T-helper 17 cell (primary cell): ENCODE results near the gene GAD1. TPM values are rescaled to one million over a fixed set of nuclear protein-coding genes. Genes with fewer than 3 reads are reported as not detected.

ENCODE experiments used
- ATAC-seq: fragments of 150-1000 bp; cut with Tn5 transposase; 2 replicates; pipeline ENCODE4 v1.10.0; 2021; ENCODE audit warnings: mild to moderate bottlenecking, moderate library complexity
- DNase-seq, 3 donors: peaks; one replicate each; pipeline versions ENCODE4 v3.0.0 to v3.0.0-alpha.2; 2020 to 2021
- H3K9me3 ChIP-seq: one replicate; pipeline ENCODE4 v1.7.0; 2013; ENCODE audit warnings: low read length, mild to moderate bottlenecking; ENCODE audit not compliant: control insufficient read depth, poor library complexity, severe bottlenecking
- H3K27ac Mint-ChIP-seq: one replicate; pipeline ENCODE4 v1.8.0; 2022; ENCODE audit warnings: mild to moderate bottlenecking, moderate library complexity, mixed read lengths
- H3K27me3 Mint-ChIP-seq: one replicate; pipeline ENCODE4 v1.8.0; 2022; ENCODE audit warnings: mixed read lengths
- H3K36me3 Mint-ChIP-seq: one replicate; pipeline ENCODE4 v1.8.0; 2022; ENCODE audit warnings: low read depth, mixed read lengths
- H3K4me1 Mint-ChIP-seq: one replicate; pipeline ENCODE4 v1.8.0; 2022; ENCODE audit warnings: mild to moderate bottlenecking, mixed read lengths
- H3K4me3 Mint-ChIP-seq: one replicate; pipeline ENCODE4 v1.8.0; 2022; ENCODE audit warnings: mild to moderate bottlenecking, moderate library complexity, mixed read lengths
- total RNA-seq, 4 donors: library from RNA in 2 of 4; stranded (reverse) in 2 of 4; gene quantifications; one replicate each; pipeline ENCODE4 v1.2.3 and lab custom pipeline; 2022 to 2026

The GAD1 gene
- total RNA-seq, 2 donors from 2014 or later, result not detected

DNA sequence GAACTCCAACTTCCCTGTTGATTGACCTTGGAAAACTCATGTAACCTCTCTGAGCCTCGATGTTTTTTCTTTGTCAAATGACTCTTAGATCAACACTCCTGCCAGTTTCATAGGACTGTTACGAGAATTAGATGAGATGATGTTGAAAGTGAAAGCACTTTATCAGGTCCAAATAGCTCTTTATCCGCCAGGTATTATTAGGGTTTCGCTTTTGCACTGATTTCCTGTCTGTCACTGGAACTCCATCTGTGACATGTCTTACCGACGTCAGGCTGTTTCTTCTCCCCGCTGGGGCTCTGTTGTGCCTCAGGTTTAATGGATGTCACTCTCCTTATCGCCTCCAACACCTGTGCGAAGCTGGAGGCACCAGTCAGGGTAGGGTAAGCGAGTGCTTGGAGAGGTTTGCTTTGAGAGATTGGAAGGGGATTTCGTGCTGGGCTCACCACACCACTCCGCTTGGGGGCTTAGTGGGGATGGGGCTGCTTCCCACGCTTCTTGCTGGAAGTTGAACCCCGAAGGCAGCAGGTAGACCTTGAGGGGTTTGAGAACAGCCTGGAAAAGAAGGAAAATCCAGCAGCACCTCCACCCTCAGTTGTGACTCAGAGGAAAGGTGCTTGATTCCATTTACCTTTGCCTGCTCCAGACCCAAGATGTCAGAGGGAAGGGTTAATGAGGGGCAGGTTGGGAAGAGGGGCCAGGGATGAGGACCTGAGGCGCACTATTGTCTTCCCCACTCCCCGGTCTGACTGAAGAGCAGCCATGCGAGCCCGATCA, 4.3 kb downstream of the GAD1 start:
- H3K27ac Mint-ChIP-seq, result no peak overlapping the region
- H3K4me3 Mint-ChIP-seq, result peak overlapping the region; percentile 89
- H3K27me3 Mint-ChIP-seq, result peaks cover 81% of the 10 kb centered on the region
- no peak for DNase-seq
- H3K36me3 Mint-ChIP-seq, result peaks cover 13% of the 10 kb centered on the region
- peaks cover 39% of the 10 kb centered on the region for H3K4me1 Mint-ChIP-seq
- peak; percentile 44 for ATAC-seq
- no peaks in the 10 kb centered on the region for H3K9me3 ChIP-seq

DNA sequence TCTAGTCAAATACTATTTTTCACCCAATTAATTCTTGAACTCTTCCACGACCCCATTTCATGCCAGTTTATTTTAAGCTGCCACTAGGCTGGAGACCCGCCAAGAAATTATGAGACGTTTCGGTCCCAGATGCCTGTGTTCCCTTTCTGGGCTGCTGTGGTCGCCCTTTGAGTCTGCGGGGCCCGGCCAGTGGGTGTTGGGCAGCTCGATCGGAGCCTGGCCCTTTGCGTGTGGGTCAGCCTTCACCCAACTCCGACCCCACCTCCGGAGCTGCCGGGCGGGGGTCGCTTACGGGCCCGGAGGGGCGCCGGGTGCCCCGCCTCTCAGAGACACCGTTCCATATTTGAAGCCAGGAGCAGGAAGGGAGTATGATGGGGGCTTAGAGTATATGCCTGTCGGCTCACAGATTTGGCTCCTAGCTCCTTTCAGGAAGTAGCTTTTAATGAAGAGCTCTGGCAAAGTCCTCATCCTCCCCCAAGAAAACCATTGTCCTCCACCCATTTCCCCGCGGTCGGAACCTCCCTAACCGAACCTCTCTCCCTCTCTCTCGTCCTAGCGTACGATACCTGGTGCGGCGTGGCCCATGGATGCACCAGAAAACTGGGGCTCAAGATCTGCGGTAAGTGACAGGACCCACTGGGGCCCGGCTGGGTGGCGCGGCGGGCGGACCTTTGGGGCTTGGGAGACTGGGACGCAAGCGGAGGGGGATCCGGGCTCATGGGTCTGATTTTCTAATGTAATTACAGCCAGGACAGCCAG, 5.0 kb downstream of the GAD1 start:
- DNase-seq, result no peak
- Mint-ChIP-seq H3K4me3 (peak overlapping the region; percentile 89), H3K27ac (no peak overlapping the region), H3K4me1 (peaks cover 39% of the 10 kb centered on the region), H3K27me3 (peaks cover 87% of the 10 kb centered on the region), H3K36me3 (peaks cover 13% of the 10 kb centered on the region)
- no peaks in the 10 kb centered on the region for H3K9me3 ChIP-seq
- no peak for ATAC-seq

DNA sequence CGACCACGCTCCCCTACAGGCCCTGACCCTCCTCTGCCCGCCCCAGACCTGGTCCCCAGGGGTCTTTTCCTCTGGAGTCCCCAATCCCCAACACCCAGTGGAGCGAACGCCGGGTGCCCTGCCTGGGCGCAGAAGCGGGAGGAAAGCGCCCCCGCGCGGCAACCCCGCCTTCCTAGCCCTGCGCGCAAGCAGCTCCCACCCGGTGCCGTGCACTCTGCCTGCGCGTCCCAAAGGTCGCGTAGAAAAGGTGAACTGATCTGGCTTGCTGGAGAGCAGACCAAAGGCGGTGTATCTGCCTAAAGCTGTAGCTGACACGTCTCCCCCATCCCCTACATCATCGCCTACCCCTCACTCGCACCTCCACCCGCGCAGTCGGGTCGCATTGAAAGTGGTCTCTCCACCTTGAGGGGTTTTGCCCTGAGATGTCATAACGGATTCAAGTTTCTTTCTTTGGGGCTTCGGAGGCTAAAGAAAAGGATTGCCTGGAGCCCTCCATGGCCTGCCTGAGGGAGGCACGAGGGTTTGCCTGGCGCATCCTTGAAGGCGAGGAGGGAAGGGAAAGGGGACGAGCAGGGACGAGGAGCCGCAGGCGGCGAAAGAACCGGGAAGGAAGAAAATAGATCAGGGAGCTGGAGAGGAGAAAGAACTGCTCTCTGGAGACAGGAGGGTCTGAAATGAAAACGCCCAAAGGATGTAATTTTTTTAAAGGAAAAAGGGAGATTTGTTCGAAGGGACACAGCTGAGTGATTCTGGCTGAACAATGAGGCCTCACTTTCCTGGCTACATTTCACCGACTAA, 5.8 kb downstream of the GAD1 start:
- no peaks in the 10 kb centered on the region for H3K9me3 ChIP-seq
- ATAC-seq (peak; percentile 57), DNase-seq (no peak)
- Mint-ChIP-seq H3K27ac (peak overlapping the region; percentile 80), H3K4me3 (peak overlapping the region; percentile 84), H3K27me3 (peaks cover 92% of the 10 kb centered on the region), H3K36me3 (peaks cover 13% of the 10 kb centered on the region), H3K4me1 (peaks cover 35% of the 10 kb centered on the region)

DNA sequence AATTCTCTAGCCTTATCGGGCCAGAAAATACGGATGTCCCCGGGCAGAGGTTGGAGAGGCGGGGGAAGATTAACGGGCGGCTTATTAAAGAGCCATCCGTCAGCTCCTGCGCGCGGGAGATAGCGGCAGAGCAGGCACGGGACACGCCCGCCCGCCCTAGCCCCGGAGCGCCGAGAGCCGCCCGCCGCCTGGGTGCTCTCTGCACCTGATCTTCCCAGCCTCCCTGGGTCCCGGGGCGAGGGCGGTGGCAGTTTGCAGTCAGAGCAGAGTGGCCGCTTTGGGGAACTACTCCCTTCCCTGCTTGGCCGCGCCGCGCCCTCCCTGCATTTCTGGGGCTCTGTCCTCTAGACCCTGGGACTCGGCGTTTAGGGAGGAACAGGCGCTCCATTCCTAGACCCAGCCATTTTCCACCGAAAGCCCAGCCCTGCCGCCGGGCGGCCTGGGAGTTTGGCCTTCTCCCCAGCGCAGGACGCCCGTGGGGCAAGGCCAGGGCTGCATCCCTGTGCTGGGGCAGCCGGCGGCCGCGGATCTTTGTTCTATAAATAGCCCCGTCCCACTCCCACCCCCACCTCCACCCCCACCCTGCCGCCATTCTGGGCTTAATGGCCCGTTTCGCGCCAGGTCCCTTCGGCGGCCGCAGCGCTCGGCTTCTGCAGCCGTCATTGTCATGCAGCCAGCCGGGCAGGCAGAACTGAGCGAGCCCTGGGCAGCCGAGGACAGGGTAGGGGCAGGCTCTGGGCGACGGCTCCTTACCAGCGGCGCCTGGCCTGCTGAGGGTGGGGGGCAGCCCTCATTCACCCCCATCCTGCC, 6.6 kb downstream of the GAD1 start:
- Mint-ChIP-seq H3K27ac (peak overlapping the region; percentile 80), H3K36me3 (peaks cover 13% of the 10 kb centered on the region), H3K27me3 (peaks cover 90% of the 10 kb centered on the region), H3K4me3 (no peak overlapping the region), H3K4me1 (peaks cover 33% of the 10 kb centered on the region)
- DNase-seq (no peak), ATAC-seq (no peak)
- no peaks in the 10 kb centered on the region for H3K9me3 ChIP-seq

DNA sequence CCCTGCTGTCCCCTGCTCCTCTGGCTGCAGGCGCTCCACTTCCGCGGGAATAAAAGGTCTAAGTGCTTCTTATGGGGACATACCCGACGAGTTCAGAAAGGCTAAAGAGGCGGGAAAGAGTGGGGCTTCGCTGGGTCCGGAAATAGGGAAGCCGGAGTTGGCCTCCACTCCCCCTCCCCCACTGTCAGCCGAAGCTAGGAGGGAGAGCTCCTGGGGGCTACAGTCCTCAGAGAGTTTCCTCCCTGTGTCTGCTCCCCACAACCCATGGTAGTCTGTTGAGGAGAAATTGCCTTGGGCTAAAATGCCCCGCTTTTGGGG, 7.2 kb downstream of the GAD1 start:
- Mint-ChIP-seq H3K36me3 (peaks cover 9% of the 10 kb centered on the region), H3K4me3 (no peak overlapping the region), H3K27ac (no peak overlapping the region), H3K4me1 (peaks cover 28% of the 10 kb centered on the region), H3K27me3 (peaks cover 84% of the 10 kb centered on the region)
- DNase-seq (no peak), ATAC-seq (no peak)
- no peaks in the 10 kb centered on the region for H3K9me3 ChIP-seq

DNA sequence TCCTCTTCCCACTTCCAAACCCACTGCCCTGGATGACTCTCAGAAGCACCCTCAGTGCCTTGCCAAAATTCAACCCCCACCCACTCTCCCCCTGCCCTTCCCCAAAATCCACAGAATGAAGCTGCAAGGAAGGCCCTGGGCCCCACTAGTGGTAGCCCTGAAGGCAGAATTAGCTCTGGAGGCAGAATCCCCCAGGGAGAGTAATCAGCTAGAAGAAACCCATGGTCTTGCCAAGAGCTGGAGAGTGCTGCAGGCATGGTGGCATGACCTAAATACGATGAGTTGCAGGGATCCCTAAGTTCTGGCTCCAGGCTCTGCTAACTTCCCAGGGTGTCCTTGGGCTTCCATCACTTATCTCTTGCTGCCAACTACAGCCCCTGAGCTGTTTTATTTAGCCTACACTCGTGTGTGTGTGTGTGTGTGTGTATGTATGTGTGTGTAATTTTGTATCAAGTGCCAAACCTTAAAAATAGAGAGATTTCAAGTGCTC, 7.9 kb downstream of the GAD1 start:
- no peak for DNase-seq
- H3K9me3 ChIP-seq, result no peaks in the 10 kb centered on the region
- peaks cover 84% of the 10 kb centered on the region for H3K27me3 Mint-ChIP-seq
- peak overlapping the region; percentile 2 for H3K4me3 Mint-ChIP-seq
- H3K4me1 Mint-ChIP-seq, result peaks cover 27% of the 10 kb centered on the region
- ATAC-seq, result no peak
- no peak overlapping the region for H3K27ac Mint-ChIP-seq
- H3K36me3 Mint-ChIP-seq, result peaks cover 9% of the 10 kb centered on the region

DNA sequence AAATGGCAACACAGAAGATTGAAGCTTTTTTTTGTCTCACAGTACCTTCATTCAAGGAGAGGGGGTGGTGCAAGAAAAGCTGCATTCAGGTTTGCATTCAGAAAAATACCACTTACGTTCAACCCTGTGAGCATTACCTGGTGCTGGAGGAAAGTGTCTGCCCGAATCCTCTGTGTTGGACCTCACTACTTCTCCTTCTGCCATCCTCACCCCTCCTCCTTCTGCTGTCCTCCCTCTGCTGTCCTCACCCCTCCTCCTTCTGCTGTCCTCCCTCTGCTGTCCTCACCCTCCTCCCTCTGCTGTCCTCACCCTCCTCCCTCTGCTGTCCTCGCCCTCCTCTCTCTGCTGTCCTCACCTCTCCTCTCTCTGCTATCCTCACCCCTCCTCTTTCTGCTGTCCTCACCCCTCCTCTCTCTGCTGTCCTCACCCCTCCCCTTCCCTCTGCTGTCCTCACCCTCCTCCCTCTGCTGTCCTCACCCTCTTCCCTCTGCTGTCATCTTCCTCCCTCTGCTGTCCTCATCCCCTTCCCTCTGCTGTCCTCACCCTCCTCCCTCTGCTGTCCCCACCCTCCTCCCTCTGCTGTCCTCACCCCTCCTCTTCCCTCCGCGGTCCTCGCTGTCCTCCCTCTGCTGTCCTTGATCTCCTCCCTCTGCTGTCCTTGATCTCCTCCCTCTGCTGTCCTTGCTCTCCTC, 11.3 kb downstream of the GAD1 start:
- ATAC-seq (no peak), DNase-seq (no peak)
- no peak overlapping the region for H3K4me3 Mint-ChIP-seq
- H3K9me3 ChIP-seq, result no peaks in the 10 kb centered on the region
- peaks cover 5% of the 10 kb centered on the region for H3K4me1 Mint-ChIP-seq
- H3K27ac Mint-ChIP-seq, result no peak overlapping the region
- H3K27me3 Mint-ChIP-seq, result peaks cover 79% of the 10 kb centered on the region
- H3K36me3 Mint-ChIP-seq, result no peaks in the 10 kb centered on the region

DNA sequence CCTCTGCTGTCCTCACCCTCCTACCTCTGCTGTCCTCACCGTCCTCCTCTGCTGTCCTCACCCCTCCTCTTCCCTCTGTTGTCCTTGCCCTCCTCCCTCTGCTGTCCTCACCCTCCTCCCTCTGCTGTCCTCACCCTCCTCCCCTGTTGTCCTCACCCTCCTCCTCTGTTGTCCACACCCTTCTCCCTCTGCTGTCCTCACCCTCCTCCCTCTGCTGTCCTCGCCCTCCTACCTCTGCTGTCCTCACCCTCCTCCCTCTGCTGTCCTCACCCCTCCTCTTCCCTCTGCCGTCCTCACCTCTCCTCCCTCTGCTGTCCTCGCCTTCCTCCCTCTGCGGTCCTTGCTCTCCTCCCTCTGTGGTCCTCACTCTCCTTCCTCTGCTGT, 11.8 kb downstream of the GAD1 start:
- H3K4me3 Mint-ChIP-seq, result no peak overlapping the region
- H3K9me3 ChIP-seq, result no peaks in the 10 kb centered on the region
- no peak for ATAC-seq
- peaks cover 5% of the 10 kb centered on the region for H3K4me1 Mint-ChIP-seq
- H3K36me3 Mint-ChIP-seq, result no peaks in the 10 kb centered on the region
- H3K27me3 Mint-ChIP-seq, result peaks cover 83% of the 10 kb centered on the region
- H3K27ac Mint-ChIP-seq, result no peak overlapping the region
- DNase-seq, result no peak

DNA sequence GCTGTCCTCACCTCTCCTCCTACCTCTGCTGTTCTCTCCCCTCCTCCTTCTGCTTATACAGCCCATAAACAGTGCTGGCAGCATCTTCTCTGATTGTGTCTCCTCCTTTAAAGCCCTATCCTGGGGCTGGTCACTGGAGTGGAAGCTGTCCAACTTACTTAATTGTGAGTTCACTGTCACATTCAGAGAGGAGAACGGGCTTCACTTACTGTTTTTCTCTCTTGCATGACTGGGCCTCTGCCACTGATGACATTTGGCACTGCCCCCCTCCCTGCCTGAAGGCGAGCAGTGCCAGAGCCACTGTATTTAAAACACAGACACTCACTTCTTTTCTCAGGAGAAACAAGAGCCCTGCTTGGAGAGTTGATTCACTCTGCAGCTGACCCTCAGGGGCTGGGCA, 12.3 kb downstream of the GAD1 start:
- Mint-ChIP-seq H3K36me3 (no peaks in the 10 kb centered on the region), H3K27me3 (peaks cover 84% of the 10 kb centered on the region), H3K27ac (no peak overlapping the region), H3K4me1 (peaks cover 2% of the 10 kb centered on the region), H3K4me3 (no peak overlapping the region)
- DNase-seq, result no peak
- H3K9me3 ChIP-seq, result no peaks in the 10 kb centered on the region
- no peak for ATAC-seq

DNA sequence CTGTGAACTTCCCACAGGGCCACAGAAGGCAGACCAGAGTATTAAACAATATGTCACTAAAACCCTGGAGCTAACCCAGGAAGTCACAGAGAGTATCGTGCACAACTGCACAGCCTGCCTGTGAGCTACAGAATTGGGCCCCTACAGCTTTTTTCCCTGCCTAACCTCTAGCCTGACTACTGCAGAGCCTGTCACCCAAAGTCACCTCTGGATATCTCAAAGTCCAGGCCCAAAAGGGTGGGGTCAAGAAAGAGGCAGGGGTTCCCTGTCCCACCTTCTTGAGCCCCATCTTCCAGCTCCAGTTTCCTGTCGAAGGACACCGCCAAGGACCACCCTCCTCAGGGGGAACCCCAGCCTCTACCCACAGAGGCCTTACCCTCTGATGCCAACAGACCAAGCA, 13.5 kb downstream of the GAD1 start:
- H3K36me3 Mint-ChIP-seq, result no peaks in the 10 kb centered on the region
- peaks cover 74% of the 10 kb centered on the region for H3K27me3 Mint-ChIP-seq
- H3K9me3 ChIP-seq, result no peaks in the 10 kb centered on the region
- no peak overlapping the region for H3K27ac Mint-ChIP-seq
- ATAC-seq, result no peak
- DNase-seq, result no peak
- peaks cover 2% of the 10 kb centered on the region for H3K4me1 Mint-ChIP-seq
- H3K4me3 Mint-ChIP-seq, result no peak overlapping the region

DNA sequence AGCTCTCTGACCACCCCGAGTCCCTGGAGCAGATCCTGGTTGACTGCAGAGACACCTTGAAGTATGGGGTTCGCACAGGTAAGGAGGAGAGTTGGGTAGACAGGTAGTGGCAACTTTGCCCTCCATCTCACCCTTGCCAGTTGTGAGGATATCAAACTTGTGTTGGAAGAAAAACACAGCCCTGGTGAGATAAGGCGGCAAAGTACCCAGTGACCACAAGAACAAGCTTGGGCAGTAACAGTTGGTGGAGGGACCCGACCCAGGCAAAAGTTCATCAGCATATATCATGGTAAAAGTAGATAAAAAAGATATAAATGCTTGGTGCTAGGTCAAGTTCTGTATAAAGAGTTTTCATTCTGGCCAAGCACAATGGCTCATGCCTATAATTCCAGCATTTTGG, 14.4 kb downstream of the GAD1 start:
- no peaks in the 10 kb centered on the region for H3K9me3 ChIP-seq
- Mint-ChIP-seq H3K27ac (no peak overlapping the region), H3K4me1 (peaks cover 2% of the 10 kb centered on the region), H3K36me3 (no peaks in the 10 kb centered on the region), H3K4me3 (no peak overlapping the region), H3K27me3 (peaks cover 69% of the 10 kb centered on the region)
- no peak for DNase-seq
- ATAC-seq, result no peak

DNA sequence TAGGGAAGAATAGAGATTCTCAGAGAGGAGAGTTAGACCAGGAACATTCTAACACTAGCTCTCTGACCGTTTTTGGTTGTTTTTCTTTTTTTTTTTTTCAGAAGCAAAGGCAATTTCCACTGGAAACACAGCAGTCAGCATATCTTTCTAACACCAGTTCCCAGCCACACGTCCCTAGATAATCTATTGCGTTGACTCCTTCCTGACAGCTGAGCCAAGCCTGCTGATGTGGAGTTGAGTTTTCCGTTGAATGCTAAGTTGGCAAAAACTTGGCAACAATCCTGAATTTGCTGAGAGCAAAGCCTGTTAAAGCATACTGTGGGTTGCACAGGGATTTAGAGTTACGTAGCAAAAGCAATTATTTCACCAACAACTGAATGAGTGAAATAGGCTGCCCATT, 19.3 kb downstream of the GAD1 start:
- no peak for DNase-seq
- H3K4me3 Mint-ChIP-seq, result no peak overlapping the region
- H3K27me3 Mint-ChIP-seq, result peaks cover 51% of the 10 kb centered on the region
- ATAC-seq, result no peak
- H3K4me1 Mint-ChIP-seq, result peaks cover 1% of the 10 kb centered on the region
- H3K9me3 ChIP-seq, result no peaks in the 10 kb centered on the region
- H3K36me3 Mint-ChIP-seq, result no peaks in the 10 kb centered on the region
- H3K27ac Mint-ChIP-seq, result no peak overlapping the region
